ENCODE results near the gene DSCAML1.

GRCh38 chr11:117449111-117449693 lies 347.8 kb downstream of the DSCAML1 start:
- TF ChIP-seq POLR2AphosphoS5 (IDR thresholded peaks at IDR 0.05) (no peak), CTCF (IDR thresholded peaks at IDR 0.05) (no peak)

Data from upper lobe of left lung (tissue), 4 donors.